Measurements from ENCODE around the gene ANKRD30B.
"Not testable (repeated sequence)": the region's sequence is repeated elsewhere in the genome, so short reads cannot be mapped to it uniquely, and the experiment has no call there.

DNA sequence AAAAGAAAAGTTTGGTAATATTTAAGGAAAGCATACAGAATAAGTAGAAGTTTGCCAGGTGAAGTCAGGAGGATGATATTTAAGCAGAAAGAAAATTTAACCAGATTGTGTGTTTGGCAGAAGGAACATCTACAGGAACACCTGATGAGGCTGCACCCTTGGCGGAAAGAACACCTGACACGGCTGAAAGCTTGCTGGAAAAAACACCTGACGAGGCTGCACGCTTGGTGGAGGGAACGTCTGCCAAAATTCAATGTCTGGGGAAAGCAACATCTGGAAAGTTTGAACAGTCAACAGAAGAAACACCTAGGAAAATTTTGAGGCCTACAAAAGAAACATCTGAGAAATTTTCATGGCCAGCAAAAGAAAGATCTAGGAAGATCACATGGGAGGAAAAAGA is 15.6 kb downstream of the ANKRD30B start:
- TF ChIP-seq, protein P1, sequence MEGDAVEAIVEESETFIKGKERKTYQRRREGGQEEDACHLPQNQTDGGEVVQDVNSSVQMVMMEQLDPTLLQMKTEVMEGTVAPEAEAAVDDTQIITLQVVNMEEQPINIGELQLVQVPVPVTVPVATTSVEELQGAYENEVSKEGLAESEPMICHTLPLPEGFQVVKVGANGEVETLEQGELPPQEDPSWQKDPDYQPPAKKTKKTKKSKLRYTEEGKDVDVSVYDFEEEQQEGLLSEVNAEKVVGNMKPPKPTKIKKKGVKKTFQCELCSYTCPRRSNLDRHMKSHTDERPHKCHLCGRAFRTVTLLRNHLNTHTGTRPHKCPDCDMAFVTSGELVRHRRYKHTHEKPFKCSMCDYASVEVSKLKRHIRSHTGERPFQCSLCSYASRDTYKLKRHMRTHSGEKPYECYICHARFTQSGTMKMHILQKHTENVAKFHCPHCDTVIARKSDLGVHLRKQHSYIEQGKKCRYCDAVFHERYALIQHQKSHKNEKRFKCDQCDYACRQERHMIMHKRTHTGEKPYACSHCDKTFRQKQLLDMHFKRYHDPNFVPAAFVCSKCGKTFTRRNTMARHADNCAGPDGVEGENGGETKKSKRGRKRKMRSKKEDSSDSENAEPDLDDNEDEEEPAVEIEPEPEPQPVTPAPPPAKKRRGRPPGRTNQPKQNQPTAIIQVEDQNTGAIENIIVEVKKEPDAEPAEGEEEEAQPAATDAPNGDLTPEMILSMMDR (IDR thresholded peaks at IDR 0.05), result not testable (repeated sequence)
- not testable (repeated sequence) for TF ChIP-seq POLR2A (IDR thresholded peaks at IDR 0.05)
